ENCODE measurements around the gene PRSS8. TPM values are rescaled to one million over a fixed set of nuclear protein-coding genes. Genes with fewer than 3 reads are reported as not detected.
"Not testable (repeated sequence)": the region's sequence is repeated elsewhere in the genome, so short reads cannot be mapped to it uniquely, and the experiment has no call there.

PRSS8 gene
- polyA plus RNA-seq, 1 donor from 2014 or later, result not detected

- Histone ChIP-seq H3K27ac (ENCODE audit: low read length) (no peak overlapping the region), H3K4me2 (ENCODE audit: low read length) (peak overlapping the region; percentile 55), H3K9me2 (ENCODE audit: insufficient read depth, low read length) (no peaks in the 10 kb centered on the region), H3K79me2 (replicated peaks; ENCODE audit: insufficient read depth, low read length) (no peaks in the 10 kb centered on the region), H3K9me3 (ENCODE audit: low read length) (no peaks in the 10 kb centered on the region), H3K4me3 (ENCODE audit: low read length) (peak overlapping the region; percentile 68), H3K27me3 (ENCODE audit: insufficient read depth, low read depth, low read length) (no peaks in the 10 kb centered on the region), H3K9ac (ENCODE audit: low read length) (peak overlapping the region; percentile 53), H4K20me1 (ENCODE audit: insufficient read depth) (no peaks in the 10 kb centered on the region), H2AFZ (ENCODE audit: low read depth, low read length) (no peak overlapping the region), H3K36me3 (ENCODE audit: insufficient read depth, low read length) (no peaks in the 10 kb centered on the region), H3F3A (ENCODE audit: insufficient read depth, low read length, poor library complexity, severe bottlenecking) (no peaks in the 10 kb centered on the region)
- peak; percentile 30 for TF ChIP-seq EP300 (conservative IDR thresholded peaks at IDR 0.05; ENCODE audit: poor library complexity, severe bottlenecking)
- peak; percentile 50 for TF ChIP-seq MXI1 (conservative IDR thresholded peaks at IDR 0.05; ENCODE audit: poor library complexity, severe bottlenecking)
- peak; percentile 76 for TF ChIP-seq RAD21 (conservative IDR thresholded peaks at IDR 0.05)
- TF ChIP-seq CTCF (IDR thresholded peaks at IDR 0.05; ENCODE audit: poor library complexity, severe bottlenecking), result peak; percentile 97
- no peak for TF ChIP-seq TAF1 (IDR thresholded peaks at IDR 0.05; ENCODE audit: low read depth)
- no peak for TF ChIP-seq POLR2AphosphoS5 (IDR thresholded peaks at IDR 0.05)
- no peak for TF ChIP-seq REST (IDR thresholded peaks at IDR 0.05; ENCODE audit: borderline replicate concordance)
- TF ChIP-seq SMC3 (conservative IDR thresholded peaks at IDR 0.05; ENCODE audit: poor library complexity), result peak; percentile 83
Measured at GRCh38 chr16:31142109-31143010, 6.8 kb upstream of the PRSS8 start.

- Histone ChIP-seq H3K4me3 (ENCODE audit: low read length) (peak overlapping the region; percentile 68), H3K9ac (ENCODE audit: low read length) (peak overlapping the region; percentile 53), H2AFZ (ENCODE audit: low read depth, low read length) (no peak overlapping the region), H3K9me3 (ENCODE audit: low read length) (no peaks in the 10 kb centered on the region), H3K4me2 (ENCODE audit: low read length) (no peak overlapping the region), H3F3A (ENCODE audit: insufficient read depth, low read length, poor library complexity, severe bottlenecking) (no peaks in the 10 kb centered on the region), H3K9me2 (ENCODE audit: insufficient read depth, low read length) (no peaks in the 10 kb centered on the region), H4K20me1 (ENCODE audit: insufficient read depth) (no peaks in the 10 kb centered on the region), H3K36me3 (ENCODE audit: insufficient read depth, low read length) (no peaks in the 10 kb centered on the region), H3K79me2 (replicated peaks; ENCODE audit: insufficient read depth, low read length) (no peaks in the 10 kb centered on the region), H3K27me3 (ENCODE audit: insufficient read depth, low read depth, low read length) (no peaks in the 10 kb centered on the region), H3K27ac (ENCODE audit: low read length) (no peak overlapping the region)
- no peak for TF ChIP-seq RAD21 (conservative IDR thresholded peaks at IDR 0.05)
Measured at GRCh38 chr16:31141489-31142108, 6.1 kb upstream of the PRSS8 start.

GRCh38 chr16:31141071-31141469 is 5.5 kb upstream of the PRSS8 start:
- not testable (repeated sequence) for H4K20me1 ChIP-seq (ENCODE audit: insufficient read depth); H3K9me2 ChIP-seq (ENCODE audit: insufficient read depth, low read length); H3K9me3 ChIP-seq (ENCODE audit: low read length); H3K27ac ChIP-seq (ENCODE audit: low read length); H3F3A ChIP-seq (ENCODE audit: insufficient read depth, low read length, poor library complexity, severe bottlenecking); H3K4me3 ChIP-seq (ENCODE audit: low read length); H3K9ac ChIP-seq (ENCODE audit: low read length); H3K36me3 ChIP-seq (ENCODE audit: insufficient read depth, low read length); H2AFZ ChIP-seq (ENCODE audit: low read depth, low read length); H3K79me2 ChIP-seq (replicated peaks; ENCODE audit: insufficient read depth, low read length); H3K4me2 ChIP-seq (ENCODE audit: low read length); H3K27me3 ChIP-seq (ENCODE audit: insufficient read depth, low read depth, low read length)

Measured in neural cell (in vitro differentiated cells).